Left lobe of liver (tissue), 2 donors: ENCODE data around the gene ZNF225. TPM values are rescaled to one million over a fixed set of nuclear protein-coding genes. Genes with fewer than 3 reads are reported as not detected.
"Not testable (repeated sequence)": the region's sequence is repeated elsewhere in the genome, so short reads cannot be mapped to it uniquely, and the experiment has no call there.

ENCODE experiments used
- ATAC-seq: fragments of 200-7000 bp; cut with Tn5 transposase; one replicate; pipeline ENCODE4 v1.9.1; 2020; ENCODE audit warnings: mild to moderate bottlenecking, moderate library complexity
- DNase-seq: peaks from one replicate; pipeline ENCODE4 v3.0.0-alpha.2; 2020; ENCODE audit warnings: low spot score
- total RNA-seq: library from RNA; stranded (reverse); gene quantifications from one replicate; pipeline ENCODE4 v1.2.1, GENCODE V29; 2021
- donor health status: DM: no; HTN: no; CAD: no; lungs with moderate emphysema.
- donor health status: DM: no; HTN: yes; CAD: no.

ZNF225 gene
- total RNA-seq, 1 donor from 2014 or later = 1.8 TPM

DNA sequence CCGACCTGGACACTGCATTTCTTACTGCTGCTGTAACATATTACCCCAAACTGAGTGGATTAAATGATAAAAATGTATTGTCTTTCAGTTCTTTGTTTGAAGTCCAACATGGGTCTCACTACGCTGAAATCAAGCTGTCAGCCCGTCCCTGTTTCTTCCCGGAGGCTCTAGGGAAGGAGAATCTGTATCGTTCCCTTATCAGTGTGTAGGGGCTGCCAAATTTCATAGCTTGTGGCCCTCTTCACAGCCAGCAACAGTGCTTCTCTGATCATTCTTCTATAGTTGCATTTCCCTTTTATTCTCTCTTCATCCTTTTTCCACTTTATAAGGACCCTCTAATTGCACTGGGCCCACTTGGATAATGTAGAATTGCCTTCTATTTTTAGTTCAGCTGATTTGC, 38.3 kb downstream of the ZNF225 start:
- DNase-seq = no peak
- no peak for ATAC-seq

- no peak for ATAC-seq
Measured at GRCh38 chr19:44156475-44156874, 43.3 kb downstream of the ZNF225 start.

DNA sequence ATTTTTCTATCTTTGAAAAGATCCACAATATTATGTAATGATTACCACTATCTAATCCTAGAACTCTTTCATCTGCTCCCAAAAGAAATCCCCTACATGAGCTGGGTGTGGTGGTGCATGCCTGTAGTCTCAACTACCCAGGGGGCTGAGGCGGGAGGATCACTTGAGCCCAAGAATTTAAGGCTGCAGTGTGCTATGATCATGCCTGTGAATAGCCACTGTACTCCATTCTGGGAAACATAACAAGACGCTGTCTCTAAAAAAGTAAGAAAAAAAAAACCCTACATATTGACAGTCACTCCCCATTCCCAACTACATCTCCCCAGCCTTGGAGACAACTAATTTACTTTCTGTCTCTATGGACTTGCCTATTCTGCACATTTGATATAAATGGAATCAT, 50.6 kb downstream of the ZNF225 start:
- no peak for DNase-seq
- no peak for ATAC-seq

More at GRCh38 chr19:44156475-44156874, 43.3 kb downstream of the ZNF225 start:
- no peak for DNase-seq

DNA sequence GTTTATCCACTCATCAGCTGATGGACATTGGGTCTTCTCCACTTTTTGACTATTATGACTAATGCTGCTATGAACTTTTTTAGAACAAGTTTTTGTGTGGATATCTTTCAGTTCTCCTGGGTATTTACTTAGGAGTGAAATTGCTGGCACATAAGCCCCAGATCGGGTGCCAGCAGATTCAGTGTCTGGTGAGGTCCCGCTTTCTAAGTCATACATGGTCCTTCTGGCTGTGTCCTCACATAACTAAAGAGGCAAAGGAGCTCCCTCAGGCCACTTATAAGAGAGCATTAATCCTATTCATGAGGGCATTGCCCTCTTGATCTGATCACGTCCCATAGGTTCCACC, 51.1 kb downstream of the ZNF225 start:
- ATAC-seq = no peak
- DNase-seq = no peak

GRCh38 chr19:44164673-44165512, 51.7 kb downstream of the ZNF225 start, which contains the start of gene ZNF226:
Gene ZNF226 (plus strand): TSS chr19:44165100. CDS start chr19:44170081, 4,981 bp downstream.
- ATAC-seq = peak; percentile 99

GRCh38 chr19:44170660-44171059, 57.5 kb downstream of the ZNF225 start:
- ATAC-seq = not testable (repeated sequence)

More at GRCh38 chr19:44164673-44165512, 51.7 kb downstream of the ZNF225 start, which contains the start of gene ZNF226:
- peak; percentile 94 for DNase-seq

DNA sequence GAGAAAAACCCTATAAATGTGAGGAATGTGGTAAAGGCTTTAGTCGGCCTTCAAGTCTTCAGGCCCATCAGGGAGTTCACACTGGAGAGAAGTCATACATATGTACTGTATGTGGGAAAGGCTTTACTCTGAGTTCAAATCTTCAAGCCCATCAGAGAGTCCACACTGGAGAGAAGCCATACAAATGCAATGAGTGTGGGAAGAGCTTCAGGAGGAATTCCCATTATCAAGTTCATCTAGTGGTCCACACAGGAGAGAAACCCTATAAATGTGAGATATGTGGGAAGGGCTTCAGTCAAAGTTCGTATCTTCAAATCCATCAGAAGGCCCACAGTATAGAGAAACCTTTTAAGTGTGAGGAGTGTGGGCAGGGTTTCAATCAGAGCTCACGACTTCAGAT, 63.4 kb downstream of the ZNF225 start:
- ATAC-seq (no peak), DNase-seq (no peak)

More at GRCh38 chr19:44170660-44171059, 57.5 kb downstream of the ZNF225 start:
- DNase-seq = not testable (repeated sequence)

DNA sequence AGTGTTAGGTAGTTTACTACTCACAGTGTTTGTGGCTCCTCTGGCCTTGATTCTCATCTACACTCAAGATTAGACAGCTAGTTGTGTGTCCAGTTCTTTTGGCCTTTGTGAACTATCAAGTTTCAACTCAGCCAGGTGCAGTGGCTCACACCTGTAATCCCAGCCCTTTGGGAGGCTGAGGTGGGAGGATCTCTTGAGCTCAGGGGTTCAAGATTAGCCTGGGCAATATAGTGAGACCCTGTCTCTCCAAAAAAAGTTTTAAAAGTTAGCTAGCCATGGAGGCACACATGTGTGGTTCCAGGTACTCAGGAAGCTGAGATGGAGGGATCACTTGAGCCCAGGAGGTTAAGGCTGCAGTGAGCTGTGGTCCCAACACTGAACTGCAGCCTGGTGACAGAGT, 67.8 kb downstream of the ZNF225 start:
- DNase-seq = no peak
- no peak for ATAC-seq

GRCh38 chr19:44182145-44182544, 68.9 kb downstream of the ZNF225 start:
- DNase-seq (no peak), ATAC-seq (no peak)

Other genes with a start within 250 kb of the ZNF225 start
- 0.40 TPM for gene ZNF404, start 229.4 kb upstream of the ZNF225 start, total RNA-seq
- gene ZNF45, start 178.1 kb upstream of the ZNF225 start, total RNA-seq = 3.3 TPM
- 2.9 TPM for gene ZNF221, start 162.2 kb upstream of the ZNF225 start, total RNA-seq
- 2.7 TPM for gene ZNF155, start 129.2 kb upstream of the ZNF225 start, total RNA-seq
- 1.7 TPM for gene ZNF230, start 110.4 kb upstream of the ZNF225 start, total RNA-seq
- gene ZNF222, start 88.0 kb upstream of the ZNF225 start, total RNA-seq = 0.96 TPM
- 1.2 TPM for gene ZNF223, start 61.4 kb upstream of the ZNF225 start, total RNA-seq
- 0.68 TPM for gene ZNF284, start 41.2 kb upstream of the ZNF225 start, total RNA-seq
- gene ZNF224, start 19.0 kb upstream of the ZNF225 start, total RNA-seq = 9.7 TPM
- 3.6 TPM for gene ZNF234, start 28.2 kb downstream of the ZNF225 start, total RNA-seq
- 8.3 TPM for gene ZNF226, start 51.7 kb downstream of the ZNF225 start, total RNA-seq
- gene ZNF227, start 99.1 kb downstream of the ZNF225 start, total RNA-seq = 6.0 TPM
- gene ZNF233, start 146.5 kb downstream of the ZNF225 start, total RNA-seq = not detected
- 2.5 TPM for gene ZNF235, start 191.6 kb downstream of the ZNF225 start, total RNA-seq
- gene ZNF112, start 243.3 kb downstream of the ZNF225 start, total RNA-seq = 1.1 TPM